IMR-90 (cell line): ENCODE data around the gene ALDH3B2. TPM values are rescaled to one million over a fixed set of nuclear protein-coding genes. Genes with fewer than 3 reads are reported as not detected.

Source experiments
- ATAC-seq: fragments of 200-7000 bp; cut with Tn5 transposase; 2 replicates; pipeline ENCODE4 v1.9.1; 2020; ENCODE audit warnings: low read depth, mild to moderate bottlenecking, moderate library complexity
- BruUV-seq: library from RNA; stranded (reverse); fragments of 400-500 nt; replicated peaks from 2 replicates; lab custom pipeline; 2021; lab: Mats Ljungman, UMichigan
- CTCF ChIA-PET: fragments of 300-600 bp; formaldehyde crosslinking; extraction: SDS; loops from one replicate; lab custom pipeline; 2021; ENCODE audit warnings: antibody characterized with exemption; lab: Yijun Ruan, JAX
- POLR2A ChIA-PET: fragments of 300-600 bp; sonication (Branson Sonifier 250); formaldehyde crosslinking; loops from one replicate; lab custom pipeline; 2022; ENCODE audit warnings: antibody characterized with exemption; ENCODE audit not compliant: unreplicated experiment; lab: Charles Lee
- DNase-seq: peaks from one replicate; pipeline ENCODE4 v3.0.0; 2013
- H2AFZ ChIP-seq: replicated peaks from 2 replicates; pipeline ENCODE3; 2013; ENCODE audit warnings: low read length, mild to moderate bottlenecking; ENCODE audit not compliant: poor library complexity
- H2AK5ac ChIP-seq: 2 replicates; pipeline ENCODE4 v1.6.1; 2013; ENCODE audit warnings: low read depth, low read length, inconsistent platforms
- H2AK9ac ChIP-seq: replicated peaks from 2 replicates; pipeline ENCODE3; 2013; ENCODE audit warnings: mild to moderate bottlenecking, low read depth, low read length, moderate library complexity; ENCODE audit not compliant: poor library complexity
- H2BK120ac ChIP-seq: 2 replicates; pipeline ENCODE4 v1.6.1; 2013; ENCODE audit warnings: low read depth, low read length, inconsistent platforms
- H2BK15ac ChIP-seq: 3 replicates; pipeline ENCODE4 v1.6.1; 2013; ENCODE audit warnings: low read depth, low read length, inconsistent platforms
- H2BK20ac ChIP-seq: 2 replicates; pipeline ENCODE4 v1.6.1; 2013; ENCODE audit warnings: low read depth, mild to moderate bottlenecking, inconsistent platforms, low read length, moderate library complexity
- H2BK5ac ChIP-seq: 2 replicates; pipeline ENCODE4 v1.6.1; 2013; ENCODE audit warnings: mild to moderate bottlenecking, low read depth, low read length, inconsistent platforms; ENCODE audit not compliant: poor library complexity, severe bottlenecking
- H3K14ac ChIP-seq: replicated peaks from 2 replicates; pipeline ENCODE4 v1.6.1; 2013; ENCODE audit warnings: low read depth, low read length, inconsistent platforms
- H3K18ac ChIP-seq: 2 replicates; pipeline ENCODE4 v1.6.1; 2013; ENCODE audit warnings: low read depth, low read length, control low read depth
- H3K23ac ChIP-seq: 2 replicates; pipeline ENCODE4 v1.6.1; 2013; ENCODE audit warnings: low read depth, low read length, inconsistent platforms
- H3K27ac ChIP-seq: 2 replicates; pipeline ENCODE4 v1.5.1; 2013; ENCODE audit warnings: mild to moderate bottlenecking, control low read depth, low read length; ENCODE audit not compliant: insufficient read depth
- H3K27me3 ChIP-seq: 2 replicates; pipeline ENCODE4 v1.6.1; 2013; ENCODE audit warnings: low read length; ENCODE audit not compliant: control insufficient read depth, insufficient read depth
- H3K36me3 ChIP-seq: 2 replicates; pipeline ENCODE4 v1.6.1; 2013; ENCODE audit warnings: low read length, mixed read lengths; ENCODE audit not compliant: control insufficient read depth, insufficient read depth
- H3K4ac ChIP-seq: 2 replicates; pipeline ENCODE4 v1.6.1; 2013; ENCODE audit warnings: low read depth, low read length, inconsistent platforms
- H3K4me1 ChIP-seq: 2 replicates; pipeline ENCODE4 v1.6.1; 2013; ENCODE audit warnings: low read length, mixed read lengths; ENCODE audit not compliant: control insufficient read depth, insufficient read depth
- H3K4me2 ChIP-seq: 2 replicates; pipeline ENCODE4 v1.6.1; 2013; ENCODE audit warnings: low read depth, mild to moderate bottlenecking, control low read depth, low read length, moderate library complexity
- H3K4me3 ChIP-seq: 2 replicates; pipeline ENCODE4 v1.5.1; 2013; ENCODE audit warnings: low read depth, mild to moderate bottlenecking, control low read depth, low read length, moderate library complexity; ENCODE audit not compliant: insufficient read depth
- H3K56ac ChIP-seq: 2 replicates; pipeline ENCODE4 v1.6.1; 2013; ENCODE audit warnings: low read length, inconsistent platforms; ENCODE audit not compliant: insufficient read depth; ENCODE audit errors: extremely low read depth
- H3K79me1 ChIP-seq, 2 experiments: 2 replicates each; pipeline ENCODE4 v1.6.1; 2013; ENCODE audit warnings: low read length in 2 of 2, inconsistent platforms in 1 of 2, low read depth in 1 of 2
- H3K9ac ChIP-seq: 2 replicates; pipeline ENCODE4 v1.6.1; 2013; ENCODE audit warnings: low read depth, low read length, control low read depth
- H3K9me1 ChIP-seq: 2 replicates; pipeline ENCODE4 v1.6.1; 2013; ENCODE audit warnings: low read length, inconsistent platforms; ENCODE audit not compliant: insufficient read depth
- H3K9me3 ChIP-seq: 2 replicates; pipeline ENCODE4 v1.6.1; 2013; ENCODE audit warnings: low read length; ENCODE audit not compliant: control insufficient read depth, insufficient read depth
- H4K20me1 ChIP-seq: 2 replicates; pipeline ENCODE4 v1.6.1; 2013; ENCODE audit warnings: low read length, inconsistent platforms; ENCODE audit not compliant: insufficient read depth
- H4K5ac ChIP-seq: 2 replicates; pipeline ENCODE4 v1.6.1; 2013; ENCODE audit warnings: mild to moderate bottlenecking, low read depth, low read length, control low read depth
- H4K8ac ChIP-seq, 2 experiments: 2 replicates each; pipeline ENCODE4 v1.6.1; 2013; ENCODE audit warnings: low read depth in 2 of 2, low read length in 2 of 2, control low read depth in 1 of 2, inconsistent platforms in 1 of 2
- H4K91ac ChIP-seq: 2 replicates; pipeline ENCODE4 v1.6.1; 2013; ENCODE audit warnings: low read depth, low read length, inconsistent platforms; ENCODE audit not compliant: insufficient read depth
- CTCF ChIP-seq: conservative IDR thresholded peaks from 2 replicates; pipeline ENCODE4 v1.5.1; 2012; ENCODE audit warnings: mild to moderate bottlenecking, low read depth, low read length, improper control_type of control experiment
- NFE2L2 ChIP-seq: fragments of 150-350 bp; IDR thresholded peaks from 2 replicates; pipeline ENCODE4 v1.6.1; 2016; ENCODE audit warnings: low read depth, mild to moderate bottlenecking, low read length
- WGBS, 2 experiments: methylation state at CpG; one replicate each; pipeline versions ENCODE4 v1.1.5 to v1.1.7; 2013; ENCODE audit warnings: missing lambda C conversion rate in 2 of 2; ENCODE audit not compliant: insufficient read length in 1 of 2; ENCODE audit errors: extremely low coverage in 2 of 2; 5-methylcytosine and 5-hydroxymethylcytosine counted together
- dilution Hi-C: fragments of 300-500 bp; cut with HindIII; formaldehyde crosslinking; loops from one replicate; pipeline ENCODE4 v1.14.3; 2018; ENCODE audit warnings: low sequenced_read_pairs; ENCODE audit not compliant: unreplicated experiment
- in situ Hi-C: fragments of 300-500 bp; cut with MboI; formaldehyde crosslinking; loops from 3 replicates; pipeline ENCODE4 v1.14.3; 2019; ENCODE audit warnings: low sequenced_read_pairs, inconsistent platforms, mixed read lengths
- intact Hi-C: fragments of 100-400 bp; cut with micrococcal nuclease; formaldehyde crosslinking; loops from 2 replicates; pipeline ENCODE4 v1.10.0; 2022
- polyA plus RNA-seq, 3 experiments: library from polyadenylated mRNA; depleted of rRNA; stranded (reverse); fragments of >200 nt; gene quantifications; 2 replicates each; pipeline ENCODE4 v1.2.3, GENCODE V29; 2012; ENCODE audit warnings: low replicate concordance in 1 of 3
- total RNA-seq: library from RNA; depleted of rRNA; stranded (reverse); fragments of >200 nt; gene quantifications from 2 replicates; pipeline ENCODE4 v1.2.3, GENCODE V29; 2012

ALDH3B2 gene
- total and polyA plus RNA-seq, 2 of the 4 experiments (the other 2 are of a cell fraction) = not detected

DNA sequence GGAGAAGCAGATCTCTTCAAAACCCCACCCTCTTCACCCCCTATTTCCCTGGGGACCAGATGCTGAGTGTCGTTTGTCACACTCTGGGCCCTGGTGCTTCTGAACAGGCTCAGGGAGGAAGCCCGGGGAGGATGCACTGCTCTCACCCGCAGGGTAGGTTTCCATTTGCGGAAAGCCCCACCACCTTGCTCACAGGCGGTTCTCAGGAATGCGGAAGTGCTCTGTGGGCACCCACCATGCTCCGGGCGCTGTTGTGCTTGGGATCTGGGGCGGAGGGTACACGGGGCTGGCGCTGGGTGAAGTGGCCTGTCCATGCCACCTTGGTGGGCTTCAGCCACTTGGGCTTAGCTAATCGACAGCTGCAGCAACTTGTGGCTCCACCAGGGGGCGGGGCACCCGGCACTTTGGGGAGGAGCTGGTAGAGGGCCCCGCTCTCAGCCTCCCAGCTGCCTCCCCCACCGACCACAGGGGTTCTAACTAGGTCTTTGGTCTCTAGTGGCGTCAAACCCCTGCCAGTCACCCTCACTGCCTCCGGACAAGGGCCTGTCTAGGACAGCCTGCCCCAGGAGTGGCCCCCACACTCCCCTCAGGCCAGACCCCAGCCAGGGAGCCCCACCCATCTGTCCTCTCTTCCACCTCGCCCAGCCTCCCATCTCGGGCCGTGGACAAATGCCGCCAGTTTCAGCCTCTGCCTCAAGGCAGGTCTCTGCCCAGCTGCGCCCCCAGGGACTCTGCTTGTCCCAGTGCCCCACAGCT is 60.3 kb downstream of the ALDH3B2 start (continued):
- TF ChIP-seq CTCF = peak; percentile 58

GRCh38 chr11:67613313-67613959 is 61.0 kb downstream of the ALDH3B2 start:
- Histone ChIP-seq H3K4ac (no peak overlapping the region), H3K79me1 (peaks cover 4 to 7% of the 10 kb centered on the region in 2 experiments; a peak in 3 of 4 replicates), H3K4me1 (no peaks in the 10 kb centered on the region), H4K5ac (no peak overlapping the region), H3K23ac (no peak overlapping the region), H2BK20ac (no peak overlapping the region), H3K4me2 (no peak overlapping the region), H3K27me3 (peaks cover 20% of the 10 kb centered on the region), H3K18ac (no peak overlapping the region), H3K4me3 (no peak overlapping the region), H2BK120ac (no peak overlapping the region), H3K9me1 (no peaks in the 10 kb centered on the region), H3K14ac (no peak overlapping the region), H3K9me3 (no peaks in the 10 kb centered on the region), H4K91ac (no peak overlapping the region), H3K56ac (no peak overlapping the region), H3K9ac (no peak overlapping the region), H2AK9ac (no peak overlapping the region), H2AK5ac (no peak overlapping the region), H4K8ac (peak overlapping the region in 1 of 2 experiments; percentile 21; a peak in 1 of 4 replicates), H2BK15ac (no peak overlapping the region), H2AFZ (peak overlapping the region; percentile 85), H4K20me1 (no peaks in the 10 kb centered on the region; the same call in 1 of the 2 replicates), H2BK5ac (no peak overlapping the region), H3K36me3 (peaks cover 36% of the 10 kb centered on the region), H3K27ac (no peak overlapping the region)
- dilution Hi-C loops = no loop called here
- no TSS peak for BruUV-seq
- TF ChIP-seq NFE2L2 = no peak
- POLR2A ChIA-PET = no interaction called here
- CTCF ChIA-PET = interaction anchor here (0.6 to 1.5 kb wide), 4 partner anchors 13 to 49 kb away, joined by 4 to 6 read pairs (median 4); partner anchors contain the start of gene NUDT8
- no peak for ATAC-seq
- intact Hi-C loops = no loop called here
- 61% methylated on average over 3 of the region's 17 CpGs; no CpG with 5 or more reads in 1 of the 2 experiments for WGBS, 2 experiments
- in situ Hi-C loops = no loop called here
- no peak for DNase-seq
